GM12872 (cell line): ENCODE measurements around the gene ADCY1.

ENCODE experiments used
- TF ChIP-seq, protein P1 (sequence below): IDR thresholded peaks from 3 replicates; pipeline ENCODE4 v1.5.1; 2011; ENCODE audit warnings: low read depth, mild to moderate bottlenecking, low read length, moderate library complexity; ENCODE audit not compliant: insufficient read depth

Gene ADCY1

DNA sequence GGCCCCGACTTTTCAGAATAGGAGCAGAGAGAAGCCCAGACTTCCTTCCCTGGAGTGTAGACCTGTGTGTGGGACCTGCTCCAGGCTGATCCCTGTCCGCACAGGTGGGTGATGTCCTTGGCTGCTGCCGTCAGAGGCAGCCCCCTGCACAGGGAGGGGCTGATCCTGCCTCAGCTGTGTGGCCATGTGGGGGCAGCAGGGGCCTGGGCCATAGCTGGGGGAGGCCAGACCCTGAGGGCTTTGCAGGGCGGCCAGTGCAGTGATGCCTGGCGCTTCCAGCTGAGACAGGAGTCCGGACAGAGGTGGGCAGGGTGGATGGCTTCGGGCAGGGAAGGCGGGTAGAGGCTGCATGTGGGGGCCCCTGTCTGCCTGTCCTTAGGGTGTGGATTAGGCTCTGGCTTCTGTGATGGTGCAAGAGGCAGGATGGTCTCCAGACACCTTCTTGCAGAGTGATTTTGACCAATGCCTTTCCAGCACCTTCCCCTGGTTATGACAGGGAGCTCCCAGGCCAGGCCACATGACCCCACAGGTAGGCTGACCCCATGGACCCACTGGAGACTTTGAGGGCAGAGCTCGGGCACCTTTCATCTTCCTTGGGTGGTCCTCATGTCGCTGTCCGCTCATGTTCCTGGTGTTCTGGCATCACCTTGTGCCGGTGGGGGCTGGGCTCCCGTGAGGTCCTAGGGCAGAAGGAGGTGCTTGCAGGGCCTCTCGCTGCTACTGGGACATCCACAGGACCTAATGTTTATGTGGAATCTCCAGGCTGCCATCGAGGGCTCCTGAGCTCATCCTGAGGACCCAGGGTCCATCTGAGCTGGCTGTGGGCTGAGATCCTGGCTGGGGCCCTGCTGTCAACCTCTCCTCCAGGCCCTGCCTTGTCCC is 141.5 kb downstream of the ADCY1 start:
- TF ChIP-seq, protein P1, sequence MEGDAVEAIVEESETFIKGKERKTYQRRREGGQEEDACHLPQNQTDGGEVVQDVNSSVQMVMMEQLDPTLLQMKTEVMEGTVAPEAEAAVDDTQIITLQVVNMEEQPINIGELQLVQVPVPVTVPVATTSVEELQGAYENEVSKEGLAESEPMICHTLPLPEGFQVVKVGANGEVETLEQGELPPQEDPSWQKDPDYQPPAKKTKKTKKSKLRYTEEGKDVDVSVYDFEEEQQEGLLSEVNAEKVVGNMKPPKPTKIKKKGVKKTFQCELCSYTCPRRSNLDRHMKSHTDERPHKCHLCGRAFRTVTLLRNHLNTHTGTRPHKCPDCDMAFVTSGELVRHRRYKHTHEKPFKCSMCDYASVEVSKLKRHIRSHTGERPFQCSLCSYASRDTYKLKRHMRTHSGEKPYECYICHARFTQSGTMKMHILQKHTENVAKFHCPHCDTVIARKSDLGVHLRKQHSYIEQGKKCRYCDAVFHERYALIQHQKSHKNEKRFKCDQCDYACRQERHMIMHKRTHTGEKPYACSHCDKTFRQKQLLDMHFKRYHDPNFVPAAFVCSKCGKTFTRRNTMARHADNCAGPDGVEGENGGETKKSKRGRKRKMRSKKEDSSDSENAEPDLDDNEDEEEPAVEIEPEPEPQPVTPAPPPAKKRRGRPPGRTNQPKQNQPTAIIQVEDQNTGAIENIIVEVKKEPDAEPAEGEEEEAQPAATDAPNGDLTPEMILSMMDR, result no peak

DNA sequence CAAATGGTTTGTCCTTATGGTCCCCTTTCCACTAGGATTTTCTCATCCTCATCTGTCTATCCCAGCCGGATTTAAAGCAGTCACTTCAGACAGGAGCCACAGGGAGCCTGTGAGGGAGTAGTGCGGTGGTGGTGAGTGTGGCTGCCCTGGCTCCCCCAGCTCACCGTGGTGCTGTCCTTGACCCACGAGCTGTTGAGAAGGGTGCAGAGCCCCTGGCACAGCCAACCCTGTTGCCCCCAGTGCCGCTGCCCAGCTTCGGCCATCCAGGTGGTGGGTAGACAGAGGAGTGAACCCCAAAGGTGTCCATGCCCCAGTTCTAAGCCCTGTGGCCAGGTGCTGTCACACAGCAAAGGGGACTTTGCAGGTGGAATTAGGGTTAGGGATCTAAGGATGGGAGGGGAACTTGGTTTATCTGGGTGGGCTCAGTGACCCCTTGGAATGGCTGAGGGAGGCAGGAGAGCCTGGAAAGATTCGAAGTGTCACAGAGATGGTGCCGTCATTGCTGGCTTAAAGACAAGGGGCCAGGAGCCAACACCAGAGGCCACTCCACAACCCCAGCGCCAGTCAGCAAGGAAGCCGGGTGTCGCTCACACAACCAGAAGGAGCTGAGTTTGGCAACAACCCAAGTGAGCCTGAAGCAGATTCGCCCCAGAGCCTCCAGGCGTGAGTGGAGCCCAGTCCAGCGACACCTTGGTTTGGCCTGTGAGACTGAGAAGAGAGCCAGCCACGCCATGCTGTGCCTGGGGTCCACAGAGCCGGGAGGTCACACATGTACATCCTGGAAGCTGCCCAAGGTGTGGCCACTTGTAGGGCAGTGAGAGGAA is 142.4 kb downstream of the ADCY1 start:
- TF ChIP-seq, protein P1, result no peak

DNA sequence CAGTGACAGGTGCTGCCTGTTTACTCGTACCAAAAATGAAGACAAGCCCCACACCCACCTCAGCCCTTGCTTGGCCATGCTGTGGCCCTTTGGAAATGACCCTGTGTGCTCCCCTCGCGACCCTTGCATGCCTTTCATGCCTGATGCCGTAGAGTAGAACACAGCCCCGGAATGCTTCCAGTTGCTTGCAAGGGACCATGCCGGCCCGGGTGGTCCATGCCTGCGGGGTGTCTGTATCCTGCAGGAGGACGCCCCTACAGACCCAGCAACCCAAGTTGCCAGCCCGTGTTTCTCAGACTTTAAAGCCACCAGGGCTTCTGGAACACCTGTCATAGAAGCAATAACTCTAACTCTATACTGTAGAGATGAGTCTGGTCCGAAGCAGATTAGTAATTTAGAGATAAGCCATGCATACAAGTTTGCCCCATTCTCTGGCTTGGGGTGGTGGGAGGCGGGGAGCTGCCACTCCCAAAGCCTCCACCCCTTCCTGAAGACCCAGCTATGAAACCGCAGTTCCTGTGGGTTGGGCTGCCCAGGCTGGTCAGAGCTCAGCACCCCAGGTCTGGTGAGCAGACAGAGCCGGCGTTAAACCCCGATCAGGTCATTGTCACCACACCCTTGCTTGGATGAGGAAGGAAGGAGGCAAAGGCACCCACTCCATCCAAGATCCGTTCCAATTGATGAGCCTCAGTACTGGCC is 143.5 kb downstream of the ADCY1 start:
- TF ChIP-seq, protein P1, result no peak

DNA sequence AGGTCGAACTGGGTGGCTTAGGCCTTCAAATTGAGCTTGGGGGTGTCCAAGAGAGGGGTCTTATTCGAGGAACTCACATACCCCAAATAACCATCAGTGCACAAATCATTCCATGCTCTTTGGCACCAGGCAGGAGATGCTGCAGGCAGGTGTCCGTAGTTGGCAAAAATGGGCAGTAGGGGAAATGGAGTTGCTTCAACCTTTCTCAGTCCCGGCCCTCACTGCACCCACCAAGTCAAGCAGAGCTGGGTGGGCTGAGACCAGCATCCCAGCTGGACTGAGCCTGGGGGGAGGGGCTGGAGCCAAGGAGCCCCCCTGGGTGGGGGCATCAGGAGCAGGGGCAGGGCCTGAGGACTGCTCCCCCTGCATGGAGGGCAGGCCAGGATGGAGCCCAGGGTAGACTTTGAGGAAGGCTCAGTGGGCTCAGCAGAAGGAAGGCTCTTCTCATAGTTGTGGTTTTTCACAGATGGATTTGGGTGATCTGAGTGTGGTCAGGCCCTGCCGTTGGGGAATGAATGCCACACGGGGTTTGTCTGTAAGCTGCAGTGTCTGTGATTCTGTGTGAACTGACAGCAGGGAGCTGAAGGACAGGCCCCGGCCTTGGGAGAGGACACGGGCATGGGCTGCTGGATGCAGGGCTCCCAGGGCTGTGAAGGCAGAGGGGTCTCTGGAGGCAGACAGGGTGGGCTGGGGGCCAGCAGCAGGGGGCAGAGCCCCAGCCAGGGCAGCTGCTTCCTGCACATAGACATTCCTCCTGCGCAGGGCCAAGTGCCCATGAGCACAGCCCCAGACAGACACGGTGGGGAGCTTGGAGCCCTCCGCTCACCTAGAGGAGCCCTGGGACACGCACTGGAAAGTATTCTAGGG is 144.5 kb downstream of the ADCY1 start:
- TF ChIP-seq, protein P1, result no peak

DNA sequence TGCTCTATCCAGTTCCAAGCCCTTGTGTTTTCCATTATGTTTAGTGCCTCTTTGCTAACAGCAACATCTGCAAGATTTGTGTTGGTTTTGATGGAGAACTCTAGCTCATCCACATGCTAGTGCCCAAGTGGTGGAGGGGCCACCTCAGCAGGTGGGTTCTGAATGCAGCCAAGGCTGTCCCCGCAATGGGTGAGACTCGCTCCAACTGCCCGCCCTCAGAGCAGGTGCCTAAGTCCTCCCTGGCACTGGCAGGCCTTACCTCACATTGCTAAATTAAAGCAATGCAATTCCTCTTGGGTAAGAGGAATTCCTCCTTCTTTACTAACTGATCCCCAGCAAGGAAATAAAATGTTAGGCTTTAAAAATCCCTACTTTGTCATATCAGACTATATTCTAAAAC is 146.8 kb downstream of the ADCY1 start:
- TF ChIP-seq, protein P1, result no peak

DNA sequence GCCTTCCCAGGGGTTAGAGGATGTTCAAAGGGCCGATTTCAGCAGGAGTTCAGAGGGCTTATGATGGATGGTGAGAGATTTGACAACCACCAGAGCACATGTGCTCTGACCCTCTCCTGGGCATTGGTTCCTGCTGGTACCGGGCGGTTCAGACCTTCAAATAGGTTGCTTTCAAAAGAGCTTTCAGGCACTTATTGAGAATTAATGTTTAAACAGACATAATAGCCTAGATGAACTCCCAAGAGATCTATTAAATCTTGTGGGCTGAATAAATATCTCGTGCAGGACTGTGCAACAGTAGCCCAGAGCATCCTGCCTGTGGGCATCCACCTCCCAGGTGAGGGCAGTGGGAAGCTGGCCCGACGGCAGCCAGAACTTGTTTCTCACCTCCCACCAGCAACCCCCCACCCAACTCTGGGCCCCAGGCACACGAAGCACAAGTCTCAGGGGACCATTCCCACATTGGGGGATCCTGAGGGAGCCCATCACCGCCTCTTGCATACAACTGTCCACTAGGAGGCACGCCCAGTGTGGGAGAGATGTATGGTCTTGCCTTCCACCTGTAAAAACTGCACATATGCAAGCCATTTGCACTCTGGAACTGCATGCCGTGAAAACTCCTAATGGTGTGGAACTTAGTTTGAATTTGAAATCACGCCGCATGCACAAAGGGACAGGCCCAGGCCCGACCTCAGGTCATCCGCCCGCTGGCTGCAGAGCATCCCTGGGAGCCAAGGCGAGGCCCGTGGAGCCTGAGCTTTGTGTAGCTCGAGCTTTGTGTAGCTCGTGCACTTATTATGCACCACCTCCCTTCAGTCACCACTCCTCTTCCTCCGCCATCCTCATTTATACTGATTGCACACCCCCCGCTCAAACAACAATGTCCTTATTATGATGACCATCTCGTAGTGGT is 147.8 kb downstream of the ADCY1 start:
- TF ChIP-seq, protein P1, result 0 out of 3 replicates have a peak, but pooled peaks have one; percentile 16
